ENCODE measurements around the gene ADGRL3. TPM values are rescaled to one million over a fixed set of nuclear protein-coding genes. Genes with fewer than 3 reads are reported as not detected.

ADGRL3 gene
- total and polyA plus RNA-seq, 2 donors (not counting 1 experiment from before 2014, with no cell fraction given): not detected

DNA sequence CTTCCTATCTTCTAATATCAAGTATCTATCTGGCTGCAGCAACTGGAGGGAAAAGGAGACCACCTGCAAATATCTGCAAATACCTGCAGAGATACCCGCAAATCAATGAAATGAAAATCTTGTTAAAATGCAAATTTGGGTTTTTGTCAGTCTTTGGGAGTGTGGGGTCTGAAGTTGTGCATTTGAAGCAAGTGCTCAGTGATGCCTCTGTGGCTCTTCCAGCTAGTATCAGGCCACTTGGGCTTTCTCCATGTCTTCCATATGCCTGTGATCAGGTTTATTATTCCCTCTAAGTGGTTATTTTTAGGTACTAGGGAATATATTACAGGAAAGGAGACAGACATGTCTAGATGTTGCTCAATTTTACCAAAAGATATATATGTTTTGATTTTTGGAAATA, 880.3 kb downstream of the ADGRL3 start:
- Histone ChIP-seq H3K36me3 (replicated peaks in 1 of 2; ENCODE audit: control extremely low read depth in 1 of 2, control insufficient read depth in 1 of 2, extremely low read depth in 1 of 2, insufficient read depth in 2 of 2, low read length in 1 of 2) (no peaks in the 10 kb centered on the region), H3K9ac (ENCODE audit: low read length) (no peak overlapping the region), H3K4me2 (replicated peaks; ENCODE audit: low read depth, low read length, poor library complexity, severe bottlenecking) (no peak overlapping the region), H4K20me1 (ENCODE audit: control insufficient read depth, insufficient read depth, low read length, poor library complexity, severe bottlenecking) (no peaks in the 10 kb centered on the region), H3K4me3 (ENCODE audit: control extremely low read depth in 1 of 5, extremely low read depth in 1 of 5, insufficient read depth in 1 of 5, low read depth in 2 of 5, low read length in 4 of 5) (no peak overlapping the region), H3K79me2 (ENCODE audit: control insufficient read depth, insufficient read depth, low read length) (no peaks in the 10 kb centered on the region), H3K9me3 (ENCODE audit: control extremely low read depth in 1 of 3, control insufficient read depth in 2 of 3, insufficient read depth in 1 of 3, low read length in 2 of 3) (peaks cover 0 to 1% (median 0%) of the 10 kb centered on the region in 3 donors), H3K27me3 (replicated peaks in 1 of 4; ENCODE audit: control extremely low read depth in 1 of 4, control insufficient read depth in 3 of 4, insufficient read depth in 4 of 4, low read length in 3 of 4) (no peaks in the 10 kb centered on the region), H2AFZ (ENCODE audit: insufficient read depth, low read depth, low read length, poor library complexity, severe bottlenecking) (no peak overlapping the region), H3K4me1 (ENCODE audit: control insufficient read depth in 2 of 2, insufficient read depth in 2 of 2, low read length in 2 of 2) (no peaks in the 10 kb centered on the region), H3K27ac (ENCODE audit: low read length in 2 of 2) (no peak overlapping the region)
- Mint-ChIP-seq H3K4me3 (no peak overlapping the region), H3K4me1 (no peaks in the 10 kb centered on the region), H3K27ac (no peak overlapping the region), H3K27me3 (no peaks in the 10 kb centered on the region), H3K9me3 (ENCODE audit: insufficient read depth) (peaks cover 3% of the 10 kb centered on the region)
- intact Hi-C loops (cut with micrococcal nuclease): no loop called here
- ChIA-PET CTCF (no interaction called here), POLR2A (no interaction called here)
- 100% methylated on average over 1 of the region's 1 CpG for WGBS (ENCODE audit: insufficient coverage)
- ATAC-seq (ENCODE audit: low read depth) (no peak), DNase-seq (no peak)
- TF ChIP-seq, protein P1, sequence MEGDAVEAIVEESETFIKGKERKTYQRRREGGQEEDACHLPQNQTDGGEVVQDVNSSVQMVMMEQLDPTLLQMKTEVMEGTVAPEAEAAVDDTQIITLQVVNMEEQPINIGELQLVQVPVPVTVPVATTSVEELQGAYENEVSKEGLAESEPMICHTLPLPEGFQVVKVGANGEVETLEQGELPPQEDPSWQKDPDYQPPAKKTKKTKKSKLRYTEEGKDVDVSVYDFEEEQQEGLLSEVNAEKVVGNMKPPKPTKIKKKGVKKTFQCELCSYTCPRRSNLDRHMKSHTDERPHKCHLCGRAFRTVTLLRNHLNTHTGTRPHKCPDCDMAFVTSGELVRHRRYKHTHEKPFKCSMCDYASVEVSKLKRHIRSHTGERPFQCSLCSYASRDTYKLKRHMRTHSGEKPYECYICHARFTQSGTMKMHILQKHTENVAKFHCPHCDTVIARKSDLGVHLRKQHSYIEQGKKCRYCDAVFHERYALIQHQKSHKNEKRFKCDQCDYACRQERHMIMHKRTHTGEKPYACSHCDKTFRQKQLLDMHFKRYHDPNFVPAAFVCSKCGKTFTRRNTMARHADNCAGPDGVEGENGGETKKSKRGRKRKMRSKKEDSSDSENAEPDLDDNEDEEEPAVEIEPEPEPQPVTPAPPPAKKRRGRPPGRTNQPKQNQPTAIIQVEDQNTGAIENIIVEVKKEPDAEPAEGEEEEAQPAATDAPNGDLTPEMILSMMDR (IDR thresholded peaks at IDR 0.05): no peak
- no peak for TF ChIP-seq EZH2 (IDR thresholded peaks at IDR 0.05; ENCODE audit: borderline replicate concordance, insufficient read depth, low read depth, low read length, poor library complexity, severe bottlenecking)

DNA sequence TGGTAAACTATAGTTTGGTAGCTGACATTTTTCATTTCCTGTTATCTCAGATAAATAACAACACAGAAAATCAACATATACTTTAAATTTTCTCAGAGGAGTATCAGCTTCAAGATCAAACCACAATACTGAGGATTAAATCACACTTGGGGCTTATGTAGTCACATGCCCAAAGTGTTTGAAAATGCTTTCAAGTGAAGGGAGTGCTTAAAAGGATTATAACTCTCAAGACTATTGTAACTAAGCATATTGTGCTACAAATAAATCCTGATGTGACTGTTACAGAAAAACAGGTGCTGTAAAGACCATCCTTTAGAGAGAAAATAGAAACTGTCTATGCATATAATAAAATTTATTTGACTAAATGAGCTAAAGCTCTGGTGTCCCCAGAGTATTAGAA, 887.6 kb downstream of the ADGRL3 start:
- POLR2A ChIA-PET: no interaction called here
- intact Hi-C loops (cut with micrococcal nuclease): no loop called here
- DNase-seq: no peak
- Histone ChIP-seq H3K36me3 (replicated peaks in 1 of 2; ENCODE audit: control extremely low read depth in 1 of 2, control insufficient read depth in 1 of 2, extremely low read depth in 1 of 2, insufficient read depth in 2 of 2, low read length in 1 of 2) (no peaks in the 10 kb centered on the region), H3K27me3 (replicated peaks in 1 of 4; ENCODE audit: control extremely low read depth in 1 of 4, control insufficient read depth in 3 of 4, insufficient read depth in 4 of 4, low read length in 3 of 4) (no peaks in the 10 kb centered on the region), H3K79me2 (ENCODE audit: control insufficient read depth, insufficient read depth, low read length) (no peaks in the 10 kb centered on the region), H3K9ac (ENCODE audit: low read length) (no peak overlapping the region), H3K4me2 (replicated peaks; ENCODE audit: low read depth, low read length, poor library complexity, severe bottlenecking) (no peak overlapping the region), H3K27ac (ENCODE audit: low read length in 2 of 2) (no peak overlapping the region), H3K4me3 (ENCODE audit: control extremely low read depth in 1 of 5, extremely low read depth in 1 of 5, insufficient read depth in 1 of 5, low read depth in 2 of 5, low read length in 4 of 5) (no peak overlapping the region), H4K20me1 (ENCODE audit: control insufficient read depth, insufficient read depth, low read length, poor library complexity, severe bottlenecking) (no peaks in the 10 kb centered on the region), H2AFZ (ENCODE audit: insufficient read depth, low read depth, low read length, poor library complexity, severe bottlenecking) (no peak overlapping the region), H3K4me1 (ENCODE audit: control insufficient read depth in 2 of 2, insufficient read depth in 2 of 2, low read length in 2 of 2) (no peaks in the 10 kb centered on the region), H3K9me3 (ENCODE audit: control extremely low read depth in 1 of 3, control insufficient read depth in 2 of 3, insufficient read depth in 1 of 3, low read length in 2 of 3) (no peaks in the 10 kb centered on the region)
- H3K4me1 Mint-ChIP-seq: no peaks in the 10 kb centered on the region
- CTCF ChIA-PET: no interaction called here
- TF ChIP-seq, protein P1 (IDR thresholded peaks at IDR 0.05): no peak
- TF ChIP-seq EZH2 (IDR thresholded peaks at IDR 0.05; ENCODE audit: borderline replicate concordance, insufficient read depth, low read depth, low read length, poor library complexity, severe bottlenecking): no peak
- H3K9me3 Mint-ChIP-seq (ENCODE audit: insufficient read depth): peaks cover 2% of the 10 kb centered on the region
- no peak overlapping the region for H3K27ac Mint-ChIP-seq
- ATAC-seq (ENCODE audit: low read depth): no peak
- H3K4me3 Mint-ChIP-seq: no peak overlapping the region
- no peaks in the 10 kb centered on the region for H3K27me3 Mint-ChIP-seq

Measured in B cell (primary cell).